Measurements from ENCODE around the gene PPA2. TPM values are rescaled to one million over a fixed set of nuclear protein-coding genes. Genes with fewer than 3 reads are reported as not detected.

The PPA2 gene
- total RNA-seq, 1 experiment from 2014 or later, result 74.5 TPM

- POLR2A ChIA-PET (ENCODE audit: unreplicated experiment), result no interaction called here
- intact Hi-C loops (cut with micrococcal nuclease; ENCODE audit: unreplicated experiment), result no loop called here
- TF ChIP-seq EZH2 (IDR thresholded peaks at IDR 0.05; ENCODE audit: low read depth) (no peak), CTCF (conservative IDR thresholded peaks at IDR 0.05) (no peak)
- Histone ChIP-seq H3F3A (ENCODE audit: insufficient read depth, low read depth) (no peaks in the 10 kb centered on the region), H3K4me2 (no peak overlapping the region), H3K4me1 (replicated peaks; ENCODE audit: insufficient read depth) (no peaks in the 10 kb centered on the region), H3K79me2 (ENCODE audit: low read depth) (no peaks in the 10 kb centered on the region), H2AFZ (no peak overlapping the region), H3K27me3 (ENCODE audit: insufficient read depth, low read depth) (no peaks in the 10 kb centered on the region), H3K4me3 (no peak overlapping the region), H3K36me3 (ENCODE audit: low read depth) (no peaks in the 10 kb centered on the region; the same call in 1 of the 2 replicates), H3K9me2 (ENCODE audit: insufficient read depth) (no peaks in the 10 kb centered on the region), H3K27ac (no peak overlapping the region), H4K20me1 (ENCODE audit: insufficient read depth) (no peaks in the 10 kb centered on the region), H3K9me3 (ENCODE audit: insufficient read depth, low read depth) (no peaks in the 10 kb centered on the region)
- BruUV-seq (replicated peaks), result no TSS peak
- CTCF ChIA-PET, result no interaction called here
- no peak for DNase-seq
Measured at GRCh38 chr4:105426187-105426897, 47.5 kb downstream of the PPA2 start.

- POLR2A ChIA-PET (ENCODE audit: unreplicated experiment), result no interaction called here
Measured at GRCh38 chr4:105422207-105422920, 51.5 kb downstream of the PPA2 start.

GRCh38 chr4:105417624-105418023 lies 56.2 kb downstream of the PPA2 start:
- Histone ChIP-seq H2AFZ (no peak overlapping the region), H4K20me1 (ENCODE audit: insufficient read depth) (no peaks in the 10 kb centered on the region), H3K9me3 (ENCODE audit: insufficient read depth, low read depth) (no peaks in the 10 kb centered on the region), H3K4me3 (no peak overlapping the region), H3K27me3 (ENCODE audit: insufficient read depth, low read depth) (no peaks in the 10 kb centered on the region), H3K9me2 (ENCODE audit: insufficient read depth) (no peaks in the 10 kb centered on the region), H3K4me2 (no peak overlapping the region), H3K36me3 (ENCODE audit: low read depth) (no peaks in the 10 kb centered on the region), H3K27ac (no peak overlapping the region), H3K4me1 (replicated peaks; ENCODE audit: insufficient read depth) (no peaks in the 10 kb centered on the region), H3F3A (ENCODE audit: insufficient read depth, low read depth) (no peaks in the 10 kb centered on the region), H3K79me2 (ENCODE audit: low read depth) (no peaks in the 10 kb centered on the region)
- ChIA-PET CTCF (no interaction called here), POLR2A (ENCODE audit: unreplicated experiment) (no interaction called here)
- DNase-seq, result no peak
- intact Hi-C loops (cut with micrococcal nuclease; ENCODE audit: unreplicated experiment), result no loop called here
- no TSS peak for BruUV-seq (replicated peaks)
- no peak for TF ChIP-seq EZH2 (IDR thresholded peaks at IDR 0.05; ENCODE audit: low read depth)
- TF ChIP-seq CTCF (conservative IDR thresholded peaks at IDR 0.05), result no peak

More at GRCh38 chr4:105422207-105422920, 51.5 kb downstream of the PPA2 start:
- Histone ChIP-seq H3K4me3 (no peak overlapping the region), H3F3A (ENCODE audit: insufficient read depth, low read depth) (no peaks in the 10 kb centered on the region), H4K20me1 (ENCODE audit: insufficient read depth) (no peaks in the 10 kb centered on the region), H3K4me2 (no peak overlapping the region), H3K79me2 (ENCODE audit: low read depth) (no peaks in the 10 kb centered on the region), H2AFZ (no peak overlapping the region), H3K9me3 (ENCODE audit: insufficient read depth, low read depth) (no peaks in the 10 kb centered on the region), H3K9me2 (ENCODE audit: insufficient read depth) (no peaks in the 10 kb centered on the region), H3K27ac (no peak overlapping the region), H3K36me3 (ENCODE audit: low read depth) (no peaks in the 10 kb centered on the region; the same call in 1 of the 2 replicates), H3K4me1 (replicated peaks; ENCODE audit: insufficient read depth) (no peaks in the 10 kb centered on the region), H3K27me3 (ENCODE audit: insufficient read depth, low read depth) (no peaks in the 10 kb centered on the region)
- intact Hi-C loops (cut with micrococcal nuclease; ENCODE audit: unreplicated experiment), result no loop called here
- no peak for TF ChIP-seq CTCF (conservative IDR thresholded peaks at IDR 0.05)
- no peak for TF ChIP-seq EZH2 (IDR thresholded peaks at IDR 0.05; ENCODE audit: low read depth)
- DNase-seq, result no peak
- CTCF ChIA-PET, result no interaction called here
- no TSS peak for BruUV-seq (replicated peaks)
